GM12878 (cell line): ENCODE measurements around the gene TRIM28. TPM values are rescaled to one million over a fixed set of nuclear protein-coding genes. Genes with fewer than 3 reads are reported as not detected.

Source experiments
- ATAC-seq: fragments of 200-7000 bp; cut with Tn5 transposase; 3 replicates; pipeline ENCODE4 v1.9.1; 2020; ENCODE audit warnings: mild to moderate bottlenecking, moderate library complexity
- BruUV-seq: library from RNA; stranded (reverse); fragments of 400-500 nt; replicated peaks from 2 replicates; lab custom pipeline; 2021; lab: Mats Ljungman, UMichigan
- CTCF ChIA-PET: fragments of 300-600 bp; sonication (Branson Sonifier 250); formaldehyde crosslinking; extraction: SDS; loops from one replicate; lab custom pipeline; 2021; ENCODE audit warnings: inconsistent platforms; lab: Yijun Ruan, JAX
- POLR2A ChIA-PET: fragments of 350-600 bp; formaldehyde crosslinking; extraction: SDS; loops from one replicate; lab custom pipeline; 2021; ENCODE audit warnings: inconsistent platforms; lab: Charles Lee
- RAD21 ChIA-PET: fragments of 300-600 bp; sonication (Branson Sonifier 250); formaldehyde crosslinking; loops from one replicate; lab custom pipeline; 2023; ENCODE audit warnings: antibody characterized with exemption; ENCODE audit not compliant: unreplicated experiment; lab: Charles Lee
- SMC1A ChIA-PET: fragments of 300-600 bp; sonication (Branson Sonifier 250); formaldehyde crosslinking; loops from one replicate; lab custom pipeline; 2023; ENCODE audit not compliant: unreplicated experiment, uncharacterized antibody; lab: Charles Lee
- DNase-seq: peaks from one replicate; pipeline ENCODE4 v3.0.0-alpha.2; 2011; ENCODE audit warnings: low read depth, low spot score
- FAIRE-seq: peaks from 3 replicates; lab custom pipeline; 2011; peaks lifted over from hg19 to GRCh38; lab: Jason Lieb, UNC
- H2AFZ ChIP-seq: 2 replicates; pipeline ENCODE4 v1.6.0; 2011; ENCODE audit warnings: low read depth, low read length, control low read depth; ENCODE audit not compliant: control insufficient read depth
- H3K27ac ChIP-seq: 2 replicates; pipeline ENCODE4 v1.5.1; 2011; ENCODE audit warnings: control low read depth; ENCODE audit not compliant: control insufficient read depth, insufficient read depth
- H3K27me3 ChIP-seq, 2 experiments: replicated peaks in 1 of 2; 2 replicates each; pipeline versions ENCODE4 v1.6.0 to v1.6.1; 2011; ENCODE audit warnings: low read length in 1 of 2; ENCODE audit not compliant: control insufficient read depth in 2 of 2, insufficient read depth in 2 of 2
- H3K36me3 ChIP-seq, 2 experiments: 2 replicates each; pipeline ENCODE4 v1.5.1; 2011; ENCODE audit warnings: low read length in 1 of 2; ENCODE audit not compliant: control insufficient read depth in 2 of 2, insufficient read depth in 2 of 2
- H3K4me1 ChIP-seq: 2 replicates; pipeline ENCODE4 v1.6.1; 2011; ENCODE audit warnings: mild to moderate bottlenecking, low read length, moderate library complexity, mixed read lengths; ENCODE audit not compliant: control insufficient read depth, insufficient read depth
- H3K4me2 ChIP-seq: 2 replicates; pipeline ENCODE4 v1.6.0; 2011; ENCODE audit warnings: control low read depth; ENCODE audit not compliant: control insufficient read depth, insufficient read depth
- H3K4me3 ChIP-seq: fragments of 200-600 bp; sonication (generic); 2 replicates; pipeline ENCODE4 v1.5.1; 2016
- H3K79me2 ChIP-seq: 2 replicates; pipeline ENCODE4 v1.6.0; 2011; ENCODE audit warnings: low read length; ENCODE audit not compliant: control insufficient read depth, insufficient read depth
- H3K9ac ChIP-seq: 2 replicates; pipeline ENCODE4 v1.8.0; 2011; ENCODE audit warnings: low read length, control low read depth, mixed read lengths; ENCODE audit not compliant: control insufficient read depth, insufficient read depth
- H3K9me3 ChIP-seq: replicated peaks from 3 replicates; pipeline ENCODE4 v1.5.1; 2011; ENCODE audit warnings: mild to moderate bottlenecking, low read length; ENCODE audit not compliant: control insufficient read depth, insufficient read depth
- H4K20me1 ChIP-seq: 2 replicates; pipeline ENCODE4 v1.6.0; 2011; ENCODE audit not compliant: control insufficient read depth, insufficient read depth
- EGR1 ChIP-seq, 2 experiments: IDR thresholded peaks; 1 replicate in 1 of 2; 2 replicates in 1 of 2; pipeline ENCODE4 v1.6.1; 2011 to 2012; ENCODE audit warnings: low read depth in 2 of 2, low read length in 2 of 2, borderline replicate concordance in 1 of 2, mild to moderate bottlenecking in 1 of 2, moderate library complexity in 1 of 2
- FOS ChIP-seq: IDR thresholded peaks from 3 replicates; pipeline ENCODE4 v1.6.1; 2011; ENCODE audit warnings: borderline replicate concordance; ENCODE audit not compliant: insufficient read length; ENCODE audit errors: extremely low read depth
- GABPA ChIP-seq: IDR thresholded peaks from 2 replicates; pipeline ENCODE4 v1.6.1; 2014; ENCODE audit warnings: antibody characterized with exemption, low read depth, mild to moderate bottlenecking, inconsistent platforms
- HCFC1 ChIP-seq: fragments of 150-350 bp; IDR thresholded peaks from 2 replicates; pipeline ENCODE4 v1.6.1; 2014; ENCODE audit warnings: low read length
- JUND ChIP-seq: IDR thresholded peaks from 2 replicates; pipeline ENCODE4 v1.6.1; 2012; ENCODE audit warnings: low read depth, mild to moderate bottlenecking, low read length, improper control_type of control experiment, moderate library complexity
- RAD51 ChIP-seq: fragments of 450-650 bp; IDR thresholded peaks from 2 replicates; pipeline ENCODE4 v1.6.1; 2016; ENCODE audit warnings: moderate library complexity, mild to moderate bottlenecking, inconsistent platforms
- RELB ChIP-seq: fragments of 450-650 bp; IDR thresholded peaks from 2 replicates; pipeline ENCODE4 v1.6.1; 2017; ENCODE audit warnings: low read depth, mild to moderate bottlenecking, moderate library complexity
- YBX1 ChIP-seq: fragments of 450-650 bp; IDR thresholded peaks from 2 replicates; pipeline ENCODE4 v1.6.1; 2016; ENCODE audit warnings: antibody characterized with exemption
- YY1 ChIP-seq: IDR thresholded peaks from 2 replicates; pipeline ENCODE4 v1.6.1; 2011; ENCODE audit warnings: low read depth, mild to moderate bottlenecking, low read length
- WGBS: methylation state at CpG from one replicate; pipeline ENCODE4 v1.1.6; 2016; ENCODE audit warnings: low lambda C conversion rate; ENCODE audit not compliant: insufficient replicate concordance, insufficient coverage; ENCODE audit errors: missing lambda C conversion rate; 5-methylcytosine and 5-hydroxymethylcytosine counted together
- in situ Hi-C: fragments of 300-500 bp; cut with MboI; formaldehyde crosslinking; loops from 9 replicates; pipeline ENCODE4 v1.14.3; 2018; ENCODE audit warnings: mixed read lengths
- intact Hi-C: fragments of 100-400 bp; cut with micrococcal nuclease; formaldehyde crosslinking; loops from one replicate; pipeline ENCODE4 v1.14.2; 2022; ENCODE audit not compliant: unreplicated experiment
- polyA plus RNA-seq, 11 experiments: library from polyadenylated mRNA; depleted of rRNA in 4 of 11; unstranded in 6 of 11; stranded (reverse) in 5 of 11; fragments of >200 nt; fragmentation: Nextera tagmentation in 4 of 11; fragmentation: Illumina TruSeq in 1 of 11; extraction: Ambion mirVana in 4 of 11; extraction: Trizol in 1 of 11; gene quantifications; 1 replicate in 1 of 11; 2 replicates in 10 of 11; pipeline versions ENCODE4 v1.2.1 to v1.2.3, GENCODE V29; 2011 to 2016; ENCODE audit warnings: inconsistent platforms in 2 of 11, missing spikeins in 2 of 11, low read depth in 1 of 11
- total RNA-seq, 4 experiments: library from RNA; depleted of rRNA in 3 of 4; stranded (reverse); fragments of >200 nt in 3 of 4; fragmentation: Illumina TruSeq in 1 of 4; extraction: Trizol in 1 of 4; gene quantifications; 2 replicates each; pipeline versions ENCODE4 v1.2.1 to v1.2.3, GENCODE V29; 2013 to 2021
- TF ChIP-seq, protein P1 (sequence below): fragments of 450-650 bp; IDR thresholded peaks from 2 replicates; pipeline ENCODE4 v1.6.1; 2017; ENCODE audit warnings: mild to moderate bottlenecking, moderate library complexity

TRIM28 gene
- total and polyA plus RNA-seq, 10 of the 15 experiments (the other 5 are each of a cell fraction or from before 2014, with no cell fraction given): 5.0 to 650 (median 296) TPM

- TF ChIP-seq HCFC1 (peak; percentile 81), YY1 (peak; percentile 92), GABPA (peak; percentile 90; the same call in 1 of the 2 replicates)
- TF ChIP-seq, all 136 proteins: peak for 8
Measured at GRCh38 chr19:58572026-58572817, 28.4 kb downstream of the TRIM28 start (continued).

GRCh38 chr19:58572818-58573657 lies 29.2 kb downstream of the TRIM28 start, which contains the start of gene MZF1:
TSS of gene MZF1 (minus strand) at chr19:58573335. CDS start at chr19:58571389, 1,946 bp downstream.
- Histone ChIP-seq H4K20me1 (no peaks in the 10 kb centered on the region), H3K36me3 (peaks cover 2 to 3% of the 10 kb centered on the region in 2 experiments; a peak in 2 of 4 replicates), H3K4me3 (peak within 1 kb of the TSS; percentile 82), H3K9me3 (no peaks in the 10 kb centered on the region), H3K4me2 (peak within 1 kb of the TSS; percentile 95), H3K27me3 (no peaks in the 10 kb centered on the region), H3K79me2 (peaks cover 6% of the 10 kb centered on the region), H2AFZ (peak within 1 kb of the TSS; percentile 90), H3K9ac (peak within 1 kb of the TSS; percentile 92), H3K4me1 (peaks cover 12% of the 10 kb centered on the region), H3K27ac (peak within 1 kb of the TSS; percentile 98)
- FAIRE-seq (peak; percentile 100), DNase-seq (peak; percentile 99), ATAC-seq (peak; percentile 73)
- intact Hi-C loops (loop anchor here (1.0 to 2.0 kb wide), 3 partner anchors 14 to 54 kb away; partner anchors contain the start of genes TRIM28 and ZBTB45), in situ Hi-C loops (no loop called here)
- RAD21 ChIA-PET: interaction anchor here (0.5 to 1.2 kb wide), 2 partner anchors 52 to 935 kb away, joined by 3 read pairs; no protein-coding TSS in a partner anchor
- CTCF ChIA-PET: interaction anchor here (1.0 to 1.6 kb wide), 2 partner anchors 12 to 59 kb away, joined by 3 read pairs; no protein-coding TSS in a partner anchor
- under 1% methylated on average over 61 of the region's 75 CpGs for WGBS
- SMC1A ChIA-PET: interaction anchor here (1.8 kb wide), 1 partner anchor 52 kb away, joined by 7 read pairs; the partner anchor contains the start of gene ZBTB45
- no TSS peak for BruUV-seq
- POLR2A ChIA-PET: interaction anchor here (1.1 to 6.0 kb wide), 4 partner anchors 9 to 19 kb away, joined by 3 to 46 read pairs (median 6); partner anchors contain the start of genes CHMP2A and UBE2M
- TF ChIP-seq FOS (no peak), RAD51 (peak; percentile 64; the same call in 1 of the 2 replicates), EGR1 (IDR thresholded peaks at IDR 0.05; ENCODE audit: borderline replicate concordance in 1 of 2, low read depth in 2 of 2, low read length in 2 of 2) (peak; percentile 6 to 81), RELB (peak; percentile 26; the same call in 1 of the 2 replicates), YBX1 (no peak), JUND (no peak)
- TF ChIP-seq, protein P1, sequence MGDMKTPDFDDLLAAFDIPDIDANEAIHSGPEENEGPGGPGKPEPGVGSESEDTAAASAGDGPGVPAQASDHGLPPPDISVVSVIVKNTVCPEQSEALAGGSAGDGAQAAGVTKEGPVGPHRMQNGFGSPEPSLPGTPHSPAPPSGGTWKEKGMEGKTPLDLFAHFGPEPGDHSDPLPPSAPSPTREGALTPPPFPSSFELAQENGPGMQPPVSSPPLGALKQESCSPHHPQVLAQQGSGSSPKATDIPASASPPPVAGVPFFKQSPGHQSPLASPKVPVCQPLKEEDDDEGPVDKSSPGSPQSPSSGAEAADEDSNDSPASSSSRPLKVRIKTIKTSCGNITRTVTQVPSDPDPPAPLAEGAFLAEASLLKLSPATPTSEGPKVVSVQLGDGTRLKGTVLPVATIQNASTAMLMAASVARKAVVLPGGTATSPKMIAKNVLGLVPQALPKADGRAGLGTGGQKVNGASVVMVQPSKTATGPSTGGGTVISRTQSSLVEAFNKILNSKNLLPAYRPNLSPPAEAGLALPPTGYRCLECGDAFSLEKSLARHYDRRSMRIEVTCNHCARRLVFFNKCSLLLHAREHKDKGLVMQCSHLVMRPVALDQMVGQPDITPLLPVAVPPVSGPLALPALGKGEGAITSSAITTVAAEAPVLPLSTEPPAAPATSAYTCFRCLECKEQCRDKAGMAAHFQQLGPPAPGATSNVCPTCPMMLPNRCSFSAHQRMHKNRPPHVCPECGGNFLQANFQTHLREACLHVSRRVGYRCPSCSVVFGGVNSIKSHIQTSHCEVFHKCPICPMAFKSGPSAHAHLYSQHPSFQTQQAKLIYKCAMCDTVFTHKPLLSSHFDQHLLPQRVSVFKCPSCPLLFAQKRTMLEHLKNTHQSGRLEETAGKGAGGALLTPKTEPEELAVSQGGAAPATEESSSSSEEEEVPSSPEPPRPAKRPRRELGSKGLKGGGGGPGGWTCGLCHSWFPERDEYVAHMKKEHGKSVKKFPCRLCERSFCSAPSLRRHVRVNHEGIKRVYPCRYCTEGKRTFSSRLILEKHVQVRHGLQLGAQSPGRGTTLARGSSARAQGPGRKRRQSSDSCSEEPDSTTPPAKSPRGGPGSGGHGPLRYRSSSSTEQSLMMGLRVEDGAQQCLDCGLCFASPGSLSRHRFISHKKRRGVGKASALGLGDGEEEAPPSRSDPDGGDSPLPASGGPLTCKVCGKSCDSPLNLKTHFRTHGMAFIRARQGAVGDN: no peak
